ENCODE data around the gene CLASP1.
A peak's percentile ranks its signal among the peaks of the same experiment; 100 is the strongest.

Gene CLASP1

GRCh38 chr2:121490584-121491133 is 158.6 kb downstream of the CLASP1 start:
- H3K4me3 ChIP-seq (IDR thresholded peaks at IDR 0.05; ENCODE audit: insufficient read depth, low read depth, low read length) = no peak overlapping the region
- H2AFZ ChIP-seq (ENCODE audit: low read depth) = no peak overlapping the region
- H3K9ac ChIP-seq = peak overlapping the region; percentile 23; the same call in 1 of the 2 replicates
- H4K20me1 ChIP-seq (ENCODE audit: insufficient read depth) = no peaks in the 10 kb centered on the region
- no peaks in the 10 kb centered on the region for H3K36me3 ChIP-seq (ENCODE audit: insufficient read depth)
- H3K4me2 ChIP-seq = peak overlapping the region; percentile 81; the same call in 1 of the 2 replicates
- peaks cover 48% of the 10 kb centered on the region for H3K4me1 ChIP-seq (ENCODE audit: low read depth, poor library complexity, severe bottlenecking)
- 0 out of 2 replicates have a peak, but pooled peaks cover 6% of the 10 kb centered on the region for H3K79me2 ChIP-seq (ENCODE audit: insufficient read depth, low read depth)
- no peaks in the 10 kb centered on the region for H3K27me3 ChIP-seq (ENCODE audit: insufficient read depth, low read depth)
- TF ChIP-seq, protein P1, sequence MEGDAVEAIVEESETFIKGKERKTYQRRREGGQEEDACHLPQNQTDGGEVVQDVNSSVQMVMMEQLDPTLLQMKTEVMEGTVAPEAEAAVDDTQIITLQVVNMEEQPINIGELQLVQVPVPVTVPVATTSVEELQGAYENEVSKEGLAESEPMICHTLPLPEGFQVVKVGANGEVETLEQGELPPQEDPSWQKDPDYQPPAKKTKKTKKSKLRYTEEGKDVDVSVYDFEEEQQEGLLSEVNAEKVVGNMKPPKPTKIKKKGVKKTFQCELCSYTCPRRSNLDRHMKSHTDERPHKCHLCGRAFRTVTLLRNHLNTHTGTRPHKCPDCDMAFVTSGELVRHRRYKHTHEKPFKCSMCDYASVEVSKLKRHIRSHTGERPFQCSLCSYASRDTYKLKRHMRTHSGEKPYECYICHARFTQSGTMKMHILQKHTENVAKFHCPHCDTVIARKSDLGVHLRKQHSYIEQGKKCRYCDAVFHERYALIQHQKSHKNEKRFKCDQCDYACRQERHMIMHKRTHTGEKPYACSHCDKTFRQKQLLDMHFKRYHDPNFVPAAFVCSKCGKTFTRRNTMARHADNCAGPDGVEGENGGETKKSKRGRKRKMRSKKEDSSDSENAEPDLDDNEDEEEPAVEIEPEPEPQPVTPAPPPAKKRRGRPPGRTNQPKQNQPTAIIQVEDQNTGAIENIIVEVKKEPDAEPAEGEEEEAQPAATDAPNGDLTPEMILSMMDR (conservative IDR thresholded peaks at IDR 0.05; ENCODE audit: low read depth, low read length) = no peak
- H3K27ac ChIP-seq = peak overlapping the region; percentile 23; the same call in 1 of the 2 replicates

- peaks cover 48% of the 10 kb centered on the region for H3K4me1 ChIP-seq (ENCODE audit: low read depth, poor library complexity, severe bottlenecking)
- no peaks in the 10 kb centered on the region for H4K20me1 ChIP-seq (ENCODE audit: insufficient read depth)
- no peak overlapping the region for H2AFZ ChIP-seq (ENCODE audit: low read depth)
- H3K4me3 ChIP-seq (IDR thresholded peaks at IDR 0.05; ENCODE audit: insufficient read depth, low read depth, low read length) = no peak overlapping the region
- H3K27ac ChIP-seq = peak overlapping the region; percentile 23; the same call in 1 of the 2 replicates
- no peaks in the 10 kb centered on the region for H3K27me3 ChIP-seq (ENCODE audit: insufficient read depth, low read depth)
- TF ChIP-seq, protein P1 (conservative IDR thresholded peaks at IDR 0.05; ENCODE audit: low read depth, low read length) = no peak
- no peaks in the 10 kb centered on the region for H3K36me3 ChIP-seq (ENCODE audit: insufficient read depth)
- H3K4me2 ChIP-seq = peak overlapping the region; percentile 81
- H3K9ac ChIP-seq = peak overlapping the region; percentile 23; the same call in 1 of the 2 replicates
- 0 out of 2 replicates have a peak, but pooled peaks cover 6% of the 10 kb centered on the region for H3K79me2 ChIP-seq (ENCODE audit: insufficient read depth, low read depth)
Measured at GRCh38 chr2:121489911-121490583, 159.2 kb downstream of the CLASP1 start.

GRCh38 chr2:121489284-121489683 is 160.0 kb downstream of the CLASP1 start:
- Histone ChIP-seq H3K9ac (peak overlapping the region; percentile 23; the same call in 1 of the 2 replicates), H3K36me3 (ENCODE audit: insufficient read depth) (no peaks in the 10 kb centered on the region), H3K4me2 (peak overlapping the region; percentile 81), H2AFZ (ENCODE audit: low read depth) (no peak overlapping the region), H3K4me3 (IDR thresholded peaks at IDR 0.05; ENCODE audit: insufficient read depth, low read depth, low read length) (no peak overlapping the region), H3K79me2 (ENCODE audit: insufficient read depth, low read depth) (0 out of 2 replicates have a peak, but pooled peaks cover 6% of the 10 kb centered on the region), H4K20me1 (ENCODE audit: insufficient read depth) (no peaks in the 10 kb centered on the region), H3K27ac (peak overlapping the region; percentile 23; the same call in 1 of the 2 replicates), H3K4me1 (ENCODE audit: low read depth, poor library complexity, severe bottlenecking) (peaks cover 48% of the 10 kb centered on the region), H3K27me3 (ENCODE audit: insufficient read depth, low read depth) (no peaks in the 10 kb centered on the region)
- TF ChIP-seq, protein P1 (conservative IDR thresholded peaks at IDR 0.05; ENCODE audit: low read depth, low read length) = no peak

- H2AFZ ChIP-seq (ENCODE audit: low read depth) = no peak overlapping the region
- H3K4me1 ChIP-seq (ENCODE audit: low read depth, poor library complexity, severe bottlenecking) = peaks cover 48% of the 10 kb centered on the region
- H3K4me2 ChIP-seq = no peak overlapping the region
- H4K20me1 ChIP-seq (ENCODE audit: insufficient read depth) = no peaks in the 10 kb centered on the region
- H3K27ac ChIP-seq = no peak overlapping the region
- no peak overlapping the region for H3K9ac ChIP-seq
- TF ChIP-seq, protein P1 (conservative IDR thresholded peaks at IDR 0.05; ENCODE audit: low read depth, low read length) = no peak
- no peak overlapping the region for H3K4me3 ChIP-seq (IDR thresholded peaks at IDR 0.05; ENCODE audit: insufficient read depth, low read depth, low read length)
- H3K79me2 ChIP-seq (ENCODE audit: insufficient read depth, low read depth) = 0 out of 2 replicates have a peak, but pooled peaks cover 6% of the 10 kb centered on the region
- H3K36me3 ChIP-seq (ENCODE audit: insufficient read depth) = no peaks in the 10 kb centered on the region
- H3K27me3 ChIP-seq (ENCODE audit: insufficient read depth, low read depth) = no peaks in the 10 kb centered on the region
Measured at GRCh38 chr2:121486191-121486790, 163.0 kb downstream of the CLASP1 start.

All from KMS-11 (cell line).